ENCODE data around the gene PSMB3.

Gene PSMB3

DNA sequence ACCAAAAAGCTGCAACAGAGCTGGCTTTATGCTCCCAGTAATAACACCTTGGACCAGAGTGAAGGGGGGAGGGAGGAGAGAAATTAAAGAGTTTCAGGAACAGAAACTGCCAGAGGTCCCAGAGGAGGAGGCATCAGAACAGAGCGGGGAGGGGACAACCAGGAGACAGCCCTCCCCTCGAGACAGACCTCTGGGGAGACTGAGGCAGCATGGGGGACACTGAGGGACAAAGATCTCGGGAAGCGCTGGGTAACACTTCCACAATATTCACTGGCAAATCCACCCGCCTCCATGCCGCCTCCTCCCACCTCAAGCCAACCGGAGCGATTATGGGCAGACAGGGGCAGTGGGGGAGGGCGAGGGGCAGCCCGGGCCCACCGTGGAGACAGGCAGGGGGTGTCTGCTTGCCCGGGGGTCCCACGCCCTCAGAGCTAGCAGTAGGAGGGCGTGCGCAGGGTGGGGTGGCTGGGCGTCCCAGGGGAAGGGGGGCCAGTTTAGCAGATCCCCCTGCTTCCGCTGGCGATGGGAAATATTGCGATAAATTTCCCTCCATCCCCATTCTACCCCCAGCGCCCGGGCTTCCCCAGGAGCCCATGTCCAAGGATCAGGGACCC, 5.6 kb upstream of the PSMB3 start:
- H3K36me3 ChIP-seq (replicated peaks; ENCODE audit: insufficient read depth, low read length) = no peaks in the 10 kb centered on the region

DNA sequence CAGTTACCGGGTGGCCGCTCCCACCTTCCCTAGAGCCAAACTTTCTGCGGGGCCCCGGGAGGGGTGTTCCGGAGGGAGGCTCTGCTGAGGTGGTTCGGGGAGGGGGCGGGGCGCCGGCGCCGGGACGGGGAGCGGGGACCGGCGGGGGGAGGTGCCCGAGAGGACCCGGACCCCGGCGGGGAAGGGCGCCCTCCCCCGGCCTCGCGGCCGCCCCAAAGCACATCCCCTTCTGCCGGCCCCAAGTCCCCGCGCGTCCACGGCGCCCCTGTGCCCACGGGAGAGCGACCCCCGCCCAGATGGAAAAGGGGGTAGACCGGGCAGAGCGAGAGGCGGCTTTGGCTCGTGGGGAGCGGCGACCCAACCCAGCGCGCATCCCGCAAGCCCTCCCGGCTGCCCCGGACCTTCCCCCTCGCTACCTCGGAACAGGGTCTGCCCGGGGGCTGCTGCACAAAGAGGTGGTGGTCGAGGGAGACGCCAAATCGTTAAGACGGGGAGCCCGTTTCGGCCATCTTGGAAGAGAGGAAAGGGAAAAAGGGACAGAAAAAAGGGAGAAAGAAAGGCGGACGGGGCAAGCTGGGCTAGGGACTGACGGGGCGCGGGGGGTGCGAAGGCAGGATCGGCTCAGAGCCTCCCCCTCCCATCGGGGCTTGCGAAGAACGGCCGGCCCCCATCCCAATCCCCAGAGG, 4.9 kb upstream of the PSMB3 start:
- Histone ChIP-seq H3K9me2 (replicated peaks; ENCODE audit: insufficient read depth, low read length) (no peaks in the 10 kb centered on the region), H3K4me2 (ENCODE audit: low read depth, low read length) (peak overlapping the region; percentile 100), H3K4me1 (ENCODE audit: low read length) (peaks cover 17% of the 10 kb centered on the region; the same call in 1 of the 2 replicates), H3K9ac (ENCODE audit: low read length) (peak overlapping the region; percentile 26; the same call in 1 of the 2 replicates), H3K27me3 (replicated peaks; ENCODE audit: insufficient read depth, low read length) (peaks cover 22% of the 10 kb centered on the region), H3K27ac (ENCODE audit: low read length) (no peak overlapping the region), H2AFZ (ENCODE audit: low read length) (peak overlapping the region; percentile 92), H3F3A (ENCODE audit: insufficient read depth, low read length) (peaks cover 25% of the 10 kb centered on the region), H3K36me3 (replicated peaks; ENCODE audit: insufficient read depth, low read length) (no peaks in the 10 kb centered on the region), H3K4me3 (ENCODE audit: low read length) (peak overlapping the region; percentile 82), H3K79me2 (ENCODE audit: low read length) (peaks cover under 1% of the 10 kb centered on the region), H3K9me3 (replicated peaks; ENCODE audit: insufficient read depth, low read length) (no peaks in the 10 kb centered on the region), H4K20me1 (ENCODE audit: insufficient read depth, low read length) (no peaks in the 10 kb centered on the region)
- no peak for DNase-seq
- TF ChIP-seq, protein P1, sequence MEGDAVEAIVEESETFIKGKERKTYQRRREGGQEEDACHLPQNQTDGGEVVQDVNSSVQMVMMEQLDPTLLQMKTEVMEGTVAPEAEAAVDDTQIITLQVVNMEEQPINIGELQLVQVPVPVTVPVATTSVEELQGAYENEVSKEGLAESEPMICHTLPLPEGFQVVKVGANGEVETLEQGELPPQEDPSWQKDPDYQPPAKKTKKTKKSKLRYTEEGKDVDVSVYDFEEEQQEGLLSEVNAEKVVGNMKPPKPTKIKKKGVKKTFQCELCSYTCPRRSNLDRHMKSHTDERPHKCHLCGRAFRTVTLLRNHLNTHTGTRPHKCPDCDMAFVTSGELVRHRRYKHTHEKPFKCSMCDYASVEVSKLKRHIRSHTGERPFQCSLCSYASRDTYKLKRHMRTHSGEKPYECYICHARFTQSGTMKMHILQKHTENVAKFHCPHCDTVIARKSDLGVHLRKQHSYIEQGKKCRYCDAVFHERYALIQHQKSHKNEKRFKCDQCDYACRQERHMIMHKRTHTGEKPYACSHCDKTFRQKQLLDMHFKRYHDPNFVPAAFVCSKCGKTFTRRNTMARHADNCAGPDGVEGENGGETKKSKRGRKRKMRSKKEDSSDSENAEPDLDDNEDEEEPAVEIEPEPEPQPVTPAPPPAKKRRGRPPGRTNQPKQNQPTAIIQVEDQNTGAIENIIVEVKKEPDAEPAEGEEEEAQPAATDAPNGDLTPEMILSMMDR (IDR thresholded peaks at IDR 0.05; ENCODE audit: low read length) = no peak
- TF ChIP-seq EZH2 (optimal IDR thresholded peaks at IDR 0.05; ENCODE audit: low read depth, low read length) (no peak), EZH2phosphoT487 (IDR thresholded peaks at IDR 0.05; ENCODE audit: low read length) (no peak)

More for the DNA sequence above, 5.6 kb upstream of the PSMB3 start:
- Histone ChIP-seq H4K20me1 (ENCODE audit: insufficient read depth, low read length) (no peaks in the 10 kb centered on the region), H3F3A (ENCODE audit: insufficient read depth, low read length) (peaks cover 22% of the 10 kb centered on the region), H3K27me3 (replicated peaks; ENCODE audit: insufficient read depth, low read length) (peaks cover 22% of the 10 kb centered on the region), H3K9me2 (replicated peaks; ENCODE audit: insufficient read depth, low read length) (no peaks in the 10 kb centered on the region), H2AFZ (ENCODE audit: low read length) (no peak overlapping the region), H3K27ac (ENCODE audit: low read length) (no peak overlapping the region), H3K4me1 (ENCODE audit: low read length) (peaks cover 17% of the 10 kb centered on the region; the same call in 1 of the 2 replicates), H3K79me2 (ENCODE audit: low read length) (no peaks in the 10 kb centered on the region), H3K9ac (ENCODE audit: low read length) (no peak overlapping the region), H3K4me3 (ENCODE audit: low read length) (peak overlapping the region; percentile 82), H3K4me2 (ENCODE audit: low read depth, low read length) (peak overlapping the region; percentile 100; the same call in 1 of the 2 replicates), H3K9me3 (replicated peaks; ENCODE audit: insufficient read depth, low read length) (no peaks in the 10 kb centered on the region)
- no peak for DNase-seq
- TF ChIP-seq EZH2phosphoT487 (IDR thresholded peaks at IDR 0.05; ENCODE audit: low read length) = no peak
- TF ChIP-seq, protein P1 (IDR thresholded peaks at IDR 0.05; ENCODE audit: low read length) = no peak

DNA sequence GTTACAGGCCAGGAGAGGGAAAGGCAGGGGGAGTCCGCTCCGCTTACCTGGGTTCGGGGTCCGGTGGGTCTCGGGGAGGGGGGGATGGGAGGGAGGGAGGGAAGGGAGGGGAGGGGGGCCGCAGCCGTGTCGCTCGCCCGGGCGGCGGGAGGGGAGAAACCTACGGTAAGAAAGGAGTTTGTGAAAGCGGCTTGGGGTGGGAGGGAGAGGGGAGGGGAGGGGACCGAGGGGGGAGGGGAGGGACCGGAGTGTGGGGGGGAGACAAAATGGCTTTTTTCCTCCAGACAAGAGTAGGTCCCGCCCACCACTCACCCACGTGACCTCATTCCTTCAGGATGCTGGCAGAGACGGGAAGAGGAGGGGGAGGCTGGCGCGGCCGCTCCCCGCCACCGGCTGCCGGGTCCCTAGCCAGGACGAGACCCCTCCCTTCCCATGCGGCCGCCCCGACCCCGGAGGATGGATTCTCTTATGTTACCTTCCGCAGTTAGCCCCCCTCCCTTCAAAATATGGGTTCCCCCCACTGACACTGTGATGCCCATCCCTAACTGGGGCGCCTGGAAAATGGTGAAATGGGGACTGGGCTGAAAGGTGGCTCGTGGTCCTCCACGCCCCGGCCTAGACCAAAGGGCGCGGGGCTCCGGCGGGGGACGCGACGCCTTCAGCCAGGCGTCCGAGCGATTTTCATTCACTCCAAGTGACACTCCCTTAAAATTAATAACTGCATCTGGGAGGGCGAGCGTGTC, 4.2 kb upstream of the PSMB3 start, which contains the start of gene PCGF2:
TSS of gene PCGF2 (minus strand) at position 188 of the 743 bp plus-strand sequence. CDS start 7,934 bp downstream, outside the sequence.
- H3K27ac ChIP-seq (ENCODE audit: low read length) = no peak within 1 kb of the TSS
- peaks cover 8% of the 10 kb centered on the region for H3K79me2 ChIP-seq (ENCODE audit: low read length)

More for the DNA sequence above, 4.2 kb upstream of the PSMB3 start, which contains the start of gene PCGF2:
- peak within 1 kb of the TSS; percentile 26; the same call in 1 of the 2 replicates for H3K9ac ChIP-seq (ENCODE audit: low read length)
- H2AFZ ChIP-seq (ENCODE audit: low read length) = peak within 1 kb of the TSS; percentile 92
- H3K9me3 ChIP-seq (replicated peaks; ENCODE audit: insufficient read depth, low read length) = no peaks in the 10 kb centered on the region
- no peaks in the 10 kb centered on the region for H4K20me1 ChIP-seq (ENCODE audit: insufficient read depth, low read length)
- H3K36me3 ChIP-seq (replicated peaks; ENCODE audit: insufficient read depth, low read length) = no peaks in the 10 kb centered on the region
- no peaks in the 10 kb centered on the region for H3K9me2 ChIP-seq (replicated peaks; ENCODE audit: insufficient read depth, low read length)
- peak within 1 kb of the TSS; percentile 93 for H3K4me3 ChIP-seq (ENCODE audit: low read length)
- no peak for TF ChIP-seq EZH2phosphoT487 (IDR thresholded peaks at IDR 0.05; ENCODE audit: low read length)
- TF ChIP-seq, protein P1 (IDR thresholded peaks at IDR 0.05; ENCODE audit: low read length) = no peak
- TF ChIP-seq EZH2 (optimal IDR thresholded peaks at IDR 0.05; ENCODE audit: low read depth, low read length) = no peak
- H3F3A ChIP-seq (ENCODE audit: insufficient read depth, low read length) = peaks cover 25% of the 10 kb centered on the region
- peak within 1 kb of the TSS; percentile 100 for H3K4me2 ChIP-seq (ENCODE audit: low read depth, low read length)
- DNase-seq = no peak
- peaks cover 17% of the 10 kb centered on the region; the same call in 1 of the 2 replicates for H3K4me1 ChIP-seq (ENCODE audit: low read length)
- H3K27me3 ChIP-seq (replicated peaks; ENCODE audit: insufficient read depth, low read length) = peaks cover 22% of the 10 kb centered on the region
